ENCODE data around the gene ZNF555.

DNA sequence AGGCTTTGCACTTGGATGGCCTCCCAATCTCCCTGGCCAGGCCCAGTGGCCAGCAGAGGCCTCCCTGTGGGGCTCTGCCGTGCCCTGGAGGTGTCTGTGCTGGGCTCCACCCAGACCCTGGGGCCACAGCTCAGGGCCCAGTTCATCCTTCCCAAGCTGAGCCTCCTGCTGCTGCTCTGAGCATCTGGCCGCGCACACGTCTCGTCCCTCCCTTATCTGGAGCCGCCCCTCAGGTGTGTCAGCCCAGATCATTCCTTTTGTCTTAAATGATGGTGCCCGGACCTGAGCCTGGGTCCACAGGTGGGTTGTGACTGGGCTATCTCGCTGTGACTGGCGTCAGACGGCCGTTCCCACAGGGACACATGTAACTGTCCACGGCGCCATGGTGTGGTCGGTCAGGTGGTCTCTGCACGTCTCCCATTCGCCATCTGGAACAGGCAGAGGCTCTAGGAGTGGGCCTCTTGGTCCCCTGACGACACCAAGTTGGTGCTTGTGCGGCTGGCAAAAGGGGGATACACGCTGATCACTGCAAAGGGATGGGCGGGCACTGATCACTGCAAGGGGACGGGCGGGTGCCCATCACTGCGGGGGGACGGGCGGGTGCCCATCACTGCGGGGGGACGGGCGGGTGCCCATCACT is 35.9 kb upstream of the ZNF555 start:
- TF ChIP-seq, protein P1, sequence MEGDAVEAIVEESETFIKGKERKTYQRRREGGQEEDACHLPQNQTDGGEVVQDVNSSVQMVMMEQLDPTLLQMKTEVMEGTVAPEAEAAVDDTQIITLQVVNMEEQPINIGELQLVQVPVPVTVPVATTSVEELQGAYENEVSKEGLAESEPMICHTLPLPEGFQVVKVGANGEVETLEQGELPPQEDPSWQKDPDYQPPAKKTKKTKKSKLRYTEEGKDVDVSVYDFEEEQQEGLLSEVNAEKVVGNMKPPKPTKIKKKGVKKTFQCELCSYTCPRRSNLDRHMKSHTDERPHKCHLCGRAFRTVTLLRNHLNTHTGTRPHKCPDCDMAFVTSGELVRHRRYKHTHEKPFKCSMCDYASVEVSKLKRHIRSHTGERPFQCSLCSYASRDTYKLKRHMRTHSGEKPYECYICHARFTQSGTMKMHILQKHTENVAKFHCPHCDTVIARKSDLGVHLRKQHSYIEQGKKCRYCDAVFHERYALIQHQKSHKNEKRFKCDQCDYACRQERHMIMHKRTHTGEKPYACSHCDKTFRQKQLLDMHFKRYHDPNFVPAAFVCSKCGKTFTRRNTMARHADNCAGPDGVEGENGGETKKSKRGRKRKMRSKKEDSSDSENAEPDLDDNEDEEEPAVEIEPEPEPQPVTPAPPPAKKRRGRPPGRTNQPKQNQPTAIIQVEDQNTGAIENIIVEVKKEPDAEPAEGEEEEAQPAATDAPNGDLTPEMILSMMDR (IDR thresholded peaks at IDR 0.05): no peak
- TF ChIP-seq ZFX (IDR thresholded peaks at IDR 0.05; ENCODE audit: borderline replicate concordance): no peak

Data from 22Rv1 (cell line).